ENCODE results near the gene EPHA5. TPM values are rescaled to one million over a fixed set of nuclear protein-coding genes. Genes with fewer than 3 reads are reported as not detected.

Gene EPHA5
- total RNA-seq = not detected in 2 replicates

GRCh38 chr4:65670331-65671031, at the start of gene EPHA5:
TSS of gene EPHA5 (minus strand) at chr4:65670489. CDS start at chr4:65669742, 747 bp downstream.

